NCI-H446 (cell line): ENCODE data around the gene SETBP1.

Source experiments
- DNase-seq, 2 experiments: peaks; one replicate each; lab custom pipeline; 2025; lab: John Stamatoyannopoulos, UW

SETBP1 gene

DNA sequence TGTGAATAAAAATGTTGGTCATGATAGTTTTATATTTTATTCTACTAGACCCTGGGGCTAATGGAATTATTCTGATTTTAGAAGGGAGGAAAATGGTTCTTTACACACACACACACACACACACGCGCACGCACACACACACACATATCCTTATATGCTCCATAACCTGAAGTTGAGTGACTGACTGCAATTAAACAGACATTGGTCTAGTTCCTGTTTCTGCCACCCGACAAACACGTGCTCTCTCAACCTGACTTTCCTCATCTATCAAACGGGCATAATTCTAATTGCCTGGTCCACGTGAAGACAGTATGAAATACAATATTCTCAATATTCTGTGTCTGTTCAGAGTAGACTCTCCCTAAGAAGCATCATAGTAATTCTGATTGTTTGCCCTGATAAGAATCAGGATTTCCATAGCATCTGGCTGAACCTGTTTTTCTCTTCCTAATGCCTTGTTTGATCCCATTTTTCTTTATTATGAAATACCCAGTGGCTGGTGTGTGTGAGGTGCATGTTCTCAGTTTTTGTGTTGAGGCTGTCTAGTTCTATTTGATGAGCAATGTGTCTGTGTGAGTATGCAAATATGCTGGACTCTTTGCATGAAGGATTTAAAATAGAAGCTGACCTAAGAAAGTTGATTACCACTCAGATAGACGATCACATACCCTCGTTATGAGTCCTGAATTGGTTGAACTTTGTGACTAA is 51.0 kb downstream of the SETBP1 start:
- no peak for DNase-seq

GRCh38 chr18:44732238-44732563 is 51.5 kb downstream of the SETBP1 start:
- DNase-seq = no peak

- DNase-seq = no peak
Measured at GRCh38 chr18:44732599-44732998, 51.9 kb downstream of the SETBP1 start.

- peak in 1 of 2 experiments; percentile 9 for DNase-seq
Measured at GRCh38 chr18:44733069-44733753, 52.5 kb downstream of the SETBP1 start.

DNA sequence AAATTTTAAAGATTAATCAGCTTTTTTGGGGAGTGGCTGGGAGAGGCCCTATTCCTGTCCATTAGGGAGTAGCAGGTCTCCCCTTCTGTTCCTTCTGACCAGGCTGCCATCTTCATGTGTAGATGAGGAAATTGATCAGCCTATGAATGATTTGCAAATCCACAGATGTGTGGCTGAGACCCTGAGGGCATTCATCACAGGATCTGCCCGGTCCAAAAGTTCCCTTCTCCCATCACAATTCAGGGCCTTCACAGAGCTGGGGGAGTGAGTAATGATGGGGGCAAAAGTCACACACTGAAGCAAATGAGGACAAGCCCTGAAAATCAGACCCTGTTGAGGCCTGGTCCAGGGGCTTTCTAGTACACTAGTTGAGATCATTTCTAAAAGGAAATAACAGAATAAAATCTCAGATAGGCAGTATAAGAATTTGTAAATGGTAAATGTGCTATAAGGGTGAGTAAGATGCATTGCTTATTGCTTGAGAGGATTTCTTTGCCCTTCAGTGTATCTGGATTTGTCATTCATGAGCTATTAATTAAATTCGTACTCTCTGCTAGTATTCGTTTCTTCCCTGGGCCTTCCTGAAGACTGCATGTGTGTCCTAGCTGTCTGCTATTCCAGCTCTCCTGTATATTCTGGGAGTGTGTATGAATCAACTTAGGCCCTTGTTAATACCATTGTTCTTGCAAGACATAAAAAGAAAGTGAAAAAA is 53.2 kb downstream of the SETBP1 start:
- DNase-seq = no peak

DNA sequence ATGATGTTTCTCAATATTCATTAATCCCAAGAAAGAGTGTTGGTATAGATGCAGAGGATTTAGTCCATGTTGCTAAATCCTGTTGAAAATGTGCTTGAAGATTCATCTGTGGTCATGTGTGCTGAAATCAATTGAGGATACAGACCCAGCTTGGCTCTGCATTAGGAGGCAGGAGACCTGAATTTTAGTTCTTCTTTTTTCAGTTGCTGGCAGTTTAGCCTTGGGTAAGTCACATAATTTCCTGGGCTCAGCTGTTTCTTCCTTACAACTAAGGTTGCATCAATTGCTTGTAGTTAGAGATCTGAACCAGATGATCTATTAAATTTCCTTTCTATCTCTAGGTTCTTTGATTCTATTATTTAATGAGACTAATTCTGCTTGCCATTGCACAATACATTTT is 54.4 kb downstream of the SETBP1 start:
- no peak for DNase-seq

DNA sequence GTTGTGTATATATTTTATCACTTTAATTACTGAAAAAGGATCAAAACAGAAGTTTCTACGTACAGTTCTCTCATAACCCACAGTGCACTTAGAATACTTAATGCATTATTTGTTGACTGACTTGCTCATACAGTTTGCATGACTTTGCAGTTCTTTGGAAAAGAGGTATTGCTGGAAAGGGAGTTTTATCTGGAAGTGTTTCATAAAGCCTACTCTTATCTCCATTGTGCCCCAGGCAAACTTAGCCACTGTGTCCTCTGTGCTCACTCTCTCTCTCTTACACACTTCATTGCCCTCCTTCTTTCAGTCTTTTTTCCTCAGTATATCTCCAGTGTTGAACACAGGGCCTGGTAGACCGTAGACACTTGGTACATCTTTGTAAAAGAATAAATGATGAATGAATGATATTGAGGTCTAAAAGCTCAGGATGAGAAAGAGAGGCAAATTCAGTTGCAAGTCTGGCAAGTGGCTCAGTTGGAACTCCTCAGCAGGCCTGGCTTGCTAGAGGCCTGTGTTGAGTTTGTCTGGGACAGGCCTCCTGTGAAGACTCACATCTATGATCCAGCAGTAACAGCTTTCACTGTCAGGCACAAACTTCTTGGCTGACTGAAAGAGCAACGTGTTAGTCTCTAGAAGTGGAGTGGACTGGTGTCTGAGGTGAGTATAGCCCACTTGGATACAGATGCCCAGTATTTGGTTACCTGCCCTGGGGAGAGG is 56.1 kb downstream of the SETBP1 start:
- DNase-seq = no peak

DNA sequence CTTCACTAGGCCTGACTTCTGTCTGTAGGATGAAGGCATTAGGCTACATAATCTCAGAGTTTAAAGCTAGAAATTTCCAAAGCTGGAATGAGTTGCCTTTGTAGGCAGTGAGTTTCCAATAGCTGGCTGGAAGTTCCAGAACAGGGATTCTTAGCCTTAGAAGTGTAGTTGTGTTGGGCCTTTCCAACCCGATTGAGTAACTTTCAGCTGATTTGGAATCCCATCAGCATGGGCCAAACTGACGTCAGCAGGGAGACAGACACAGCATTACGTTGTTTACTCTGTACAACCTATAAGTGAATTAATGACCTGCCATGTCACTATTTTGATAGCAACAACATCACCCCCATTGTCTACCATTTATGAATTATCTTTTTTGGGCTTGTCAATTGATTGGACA is 56.9 kb downstream of the SETBP1 start:
- no peak for DNase-seq

GRCh38 chr18:44740000-44740399 is 59.3 kb downstream of the SETBP1 start:
- no peak for DNase-seq

GRCh38 chr18:44741085-44741484 is 60.4 kb downstream of the SETBP1 start:
- peak; percentile 51 for DNase-seq

DNA sequence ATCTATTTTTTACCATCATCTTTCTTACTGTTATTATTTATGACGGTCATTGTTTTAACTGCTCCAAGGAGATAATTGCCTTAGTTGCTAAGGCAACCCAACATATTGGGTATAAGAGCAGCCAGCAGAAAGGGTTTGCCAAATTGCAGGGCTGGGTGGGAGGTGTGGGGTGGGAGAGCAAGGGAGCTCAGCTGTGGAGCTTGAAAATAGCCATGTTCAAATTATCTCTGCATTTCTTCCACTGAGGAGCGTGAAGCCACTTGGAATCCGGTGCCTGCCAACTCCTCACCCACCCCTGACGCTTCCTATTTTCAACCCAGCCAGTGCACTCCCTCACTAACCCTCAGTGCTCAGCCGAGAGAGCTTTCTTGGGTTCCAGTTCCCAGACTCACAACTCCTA is 60.8 kb downstream of the SETBP1 start:
- DNase-seq = peak; percentile 72 to 83

- DNase-seq = peak; percentile 43 to 49
Measured at GRCh38 chr18:44742126-44742525, 61.4 kb downstream of the SETBP1 start.

DNA sequence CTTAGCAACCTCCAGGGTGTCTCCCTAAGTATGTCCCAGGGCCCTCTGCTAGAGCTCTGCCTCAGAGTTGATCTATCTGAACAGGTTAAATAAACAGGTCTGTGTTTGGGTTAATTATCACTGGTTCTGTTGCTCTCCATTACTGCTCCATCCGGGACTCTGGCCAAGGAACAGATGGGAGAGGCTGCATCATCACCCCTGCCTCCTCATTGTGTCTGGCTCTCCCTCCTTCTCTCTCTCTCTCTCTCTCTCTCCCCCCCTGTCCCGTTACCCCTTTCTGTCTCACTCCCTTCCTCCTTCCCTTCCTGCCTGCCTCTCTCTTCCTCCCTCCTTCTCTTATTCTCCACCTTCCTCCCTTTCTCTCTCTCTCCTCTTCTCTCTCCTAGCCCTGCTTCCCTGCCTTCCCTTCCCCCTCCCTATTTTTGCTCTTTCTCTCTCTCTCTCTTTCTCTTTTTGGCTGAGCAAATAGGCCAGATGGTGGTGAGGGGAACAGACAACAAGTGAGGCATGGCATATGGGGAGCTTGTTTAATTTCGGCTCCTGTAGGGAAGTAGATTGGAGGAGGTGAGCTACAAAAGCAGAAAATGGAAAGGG is 62.1 kb downstream of the SETBP1 start:
- peak; percentile 93 to 94 for DNase-seq

DNA sequence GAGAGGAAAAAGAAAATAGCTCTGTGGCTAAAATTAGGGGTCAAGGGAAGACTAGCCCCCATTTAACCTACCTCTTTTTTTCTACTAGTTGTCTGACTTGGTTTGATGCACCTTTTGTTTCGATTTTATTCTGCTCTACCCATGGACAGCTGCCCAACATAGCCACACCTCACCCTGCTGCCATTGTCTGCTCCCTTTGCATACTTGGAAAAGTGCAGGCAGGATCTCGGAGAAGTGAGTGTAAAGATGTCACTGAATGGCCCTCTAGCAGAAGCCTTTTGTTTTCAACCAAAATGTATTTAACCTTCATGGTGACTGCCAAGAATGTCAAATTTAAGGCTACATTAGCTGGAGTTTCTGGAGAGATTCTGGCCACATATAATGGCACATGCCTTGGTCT is 62.9 kb downstream of the SETBP1 start:
- DNase-seq = peak in 1 of 2 experiments; percentile 35

- DNase-seq = no peak
Measured at GRCh38 chr18:44744161-44745121, 63.8 kb downstream of the SETBP1 start.

DNA sequence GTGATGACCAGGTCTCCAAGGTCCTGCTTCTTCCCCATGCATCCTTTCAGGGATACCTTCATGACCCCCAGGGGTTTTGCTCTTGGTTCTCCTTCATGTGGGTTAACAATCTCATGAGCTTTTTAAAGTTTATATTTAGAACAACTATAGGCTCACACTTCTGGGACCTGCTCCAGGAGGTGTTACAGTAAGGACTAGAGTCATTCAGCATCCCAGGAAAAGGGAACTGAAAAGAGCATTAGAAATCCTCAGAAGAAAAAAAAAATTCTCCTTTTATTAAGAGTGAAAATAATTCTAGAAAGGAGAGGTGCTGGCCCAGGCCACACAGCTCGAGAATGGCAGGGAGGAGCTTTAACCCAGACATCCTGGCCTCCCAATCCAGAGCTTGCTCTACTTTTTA is 66.5 kb downstream of the SETBP1 start:
- DNase-seq = no peak

- no peak for DNase-seq
Measured at GRCh38 chr18:44748582-44748981, 67.9 kb downstream of the SETBP1 start.

DNA sequence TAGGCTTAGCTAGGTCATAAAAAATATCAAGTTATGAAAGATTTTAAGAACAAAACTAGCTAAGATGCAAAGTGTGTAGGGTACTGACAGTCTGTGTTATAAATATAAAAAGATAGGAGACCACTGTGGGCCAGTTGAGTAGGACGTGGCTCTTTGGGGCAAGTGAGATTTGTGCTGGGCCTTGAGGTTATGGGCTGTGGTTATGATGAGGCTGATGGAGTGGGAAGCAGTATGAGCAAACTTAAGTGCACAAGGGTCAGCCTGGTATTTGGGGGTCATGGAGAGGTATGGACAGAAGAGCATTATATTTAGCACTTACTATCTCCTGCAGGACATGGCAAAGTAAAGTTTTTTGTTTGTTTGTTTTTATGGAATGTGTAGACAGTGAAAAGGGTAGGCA is 70.1 kb downstream of the SETBP1 start:
- DNase-seq = no peak

- DNase-seq = no peak
Measured at GRCh38 chr18:44754567-44754966, 73.9 kb downstream of the SETBP1 start.

GRCh38 chr18:44758861-44759631 is 78.4 kb downstream of the SETBP1 start:
- no peak for DNase-seq
